Breast epithelium (tissue), 4 donors: ENCODE data around the gene PLCG2. TPM values are rescaled to one million over a fixed set of nuclear protein-coding genes. Genes with fewer than 3 reads are reported as not detected.

Experiments used
- DNase-seq, 2 donors: peaks; one replicate each; pipeline ENCODE4 v3.0.0-alpha.2; 2019; ENCODE audit warnings: low spot score in 2 of 2
- H3K27ac ChIP-seq, 2 donors: fragments of 200-600 bp; sonication (generic) in 1 of 2; one replicate each; pipeline ENCODE4 v1.5.1; 2016 to 2019; ENCODE audit warnings: mild to moderate bottlenecking in 1 of 2
- H3K27me3 ChIP-seq, 2 donors: fragments of 200-600 bp; sonication (generic) in 1 of 2; one replicate each; pipeline versions ENCODE4 v1.5.1 to v1.6.0; 2017 to 2019; ENCODE audit warnings: control low read depth in 1 of 2, mild to moderate bottlenecking in 1 of 2
- H3K36me3 ChIP-seq: fragments of 200-600 bp; one replicate; pipeline ENCODE4 v1.5.1; 2019
- H3K4me1 ChIP-seq, 2 donors: fragments of 200-600 bp; sonication (generic); one replicate each; pipeline ENCODE4 v1.5.1; 2016 to 2019; ENCODE audit warnings: control low read depth in 1 of 2
- H3K4me3 ChIP-seq, 3 donors: fragments of 200-600 bp; sonication (generic); 1 replicate in 2 of 3; 2 replicates in 1 of 3; pipeline ENCODE4 v1.5.1; 2016 to 2019; ENCODE audit warnings: mild to moderate bottlenecking in 3 of 3, moderate library complexity in 2 of 3
- H3K9me3 ChIP-seq, 2 donors: fragments of 200-600 bp; sonication (generic) in 1 of 2; one replicate each; pipeline ENCODE4 v1.5.1; 2016 to 2019; ENCODE audit warnings: control low read depth in 1 of 2
- POLR2A ChIP-seq: fragments of 450-650 bp; IDR thresholded peaks from one replicate; pipeline ENCODE4 v1.6.1; 2016; ENCODE audit warnings: antibody characterized with exemption, mild to moderate bottlenecking, moderate library complexity
- POLR2AphosphoS5 ChIP-seq, 3 donors: sonication (generic); formaldehyde crosslinking; IDR thresholded peaks; one replicate each; pipeline ENCODE4 v1.6.1; 2017; ENCODE audit warnings: antibody characterized with exemption in 3 of 3
- intact Hi-C: fragments of 100-400 bp; cut with DNase I; formaldehyde crosslinking; loops from one replicate; pipeline ENCODE4 v1.15.1; 2023; ENCODE audit warnings: low total_unique reads
- total RNA-seq, 3 donors: library from RNA; depleted of rRNA; stranded (reverse); fragments of >200 nt; gene quantifications; one replicate each; pipeline ENCODE4 v1.1.0, GENCODE V29; 2016
- TF ChIP-seq, protein P1 (sequence below), 3 donors: fragments of 450-650 bp; IDR thresholded peaks; one replicate each; pipeline ENCODE4 v1.5.1; 2016 to 2017; ENCODE audit warnings: antibody characterized with exemption in 3 of 3, mild to moderate bottlenecking in 3 of 3, moderate library complexity in 3 of 3

Gene PLCG2
- total RNA-seq, 3 donors from 2014 or later, result 14.6 to 24.6 (median 24.3) TPM

DNA sequence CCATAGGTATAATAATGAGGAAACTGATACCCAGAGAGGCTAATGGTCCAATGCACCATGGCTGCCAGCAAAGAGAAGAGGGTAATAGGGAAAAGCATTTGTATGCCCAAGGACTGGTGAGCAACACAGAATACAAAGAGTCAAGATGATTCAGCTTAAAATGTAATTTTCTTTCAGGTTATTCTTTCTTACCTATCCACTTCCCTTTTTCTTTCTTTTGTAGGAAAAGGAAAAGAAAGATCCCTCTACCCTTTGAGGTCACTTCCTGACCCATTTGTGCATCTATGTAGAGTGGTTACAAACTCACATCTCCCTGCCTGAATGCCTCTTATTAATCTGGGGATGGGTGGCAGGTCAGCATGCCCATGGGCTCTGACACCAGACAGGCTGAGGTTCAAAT lies 3.5 kb upstream of the PLCG2 start:
- H3K4me3 ChIP-seq, result no peak overlapping the region
- intact Hi-C loops, result no loop called here
- no peaks in the 10 kb centered on the region for H3K27me3 ChIP-seq

DNA sequence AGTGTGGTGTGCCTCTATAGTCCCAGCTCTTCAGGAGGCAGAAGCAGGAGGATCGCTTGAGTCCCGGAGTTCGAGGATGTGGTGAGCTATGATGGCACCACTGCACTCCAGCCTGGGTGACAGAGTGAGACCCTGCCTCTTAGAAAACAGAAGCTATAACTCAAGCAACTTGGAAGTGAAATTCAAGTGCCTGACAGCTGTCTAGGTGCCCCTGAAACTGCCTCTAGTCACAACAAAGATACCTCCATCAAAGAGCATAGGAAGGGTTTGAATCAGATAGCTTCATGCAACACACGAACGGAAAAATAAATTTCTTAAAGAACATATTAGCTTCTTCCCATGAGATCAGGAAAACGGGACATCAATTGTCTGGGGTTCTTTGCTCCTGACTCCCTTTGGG lies 860 bp upstream of the PLCG2 start:
- intact Hi-C loops, result no loop called here
- Histone ChIP-seq H3K27ac (no peak overlapping the region), H3K27me3 (no peaks in the 10 kb centered on the region), H3K4me1 (no peaks in the 10 kb centered on the region), H3K4me3 (peak overlapping the region in 1 of 3 donors; percentile 86), H3K9me3 (no peaks in the 10 kb centered on the region), H3K36me3 (no peaks in the 10 kb centered on the region)
- TF ChIP-seq POLR2AphosphoS5 (IDR thresholded peaks at IDR 0.05) (no peak), POLR2A (no peak)
- TF ChIP-seq, protein P1, sequence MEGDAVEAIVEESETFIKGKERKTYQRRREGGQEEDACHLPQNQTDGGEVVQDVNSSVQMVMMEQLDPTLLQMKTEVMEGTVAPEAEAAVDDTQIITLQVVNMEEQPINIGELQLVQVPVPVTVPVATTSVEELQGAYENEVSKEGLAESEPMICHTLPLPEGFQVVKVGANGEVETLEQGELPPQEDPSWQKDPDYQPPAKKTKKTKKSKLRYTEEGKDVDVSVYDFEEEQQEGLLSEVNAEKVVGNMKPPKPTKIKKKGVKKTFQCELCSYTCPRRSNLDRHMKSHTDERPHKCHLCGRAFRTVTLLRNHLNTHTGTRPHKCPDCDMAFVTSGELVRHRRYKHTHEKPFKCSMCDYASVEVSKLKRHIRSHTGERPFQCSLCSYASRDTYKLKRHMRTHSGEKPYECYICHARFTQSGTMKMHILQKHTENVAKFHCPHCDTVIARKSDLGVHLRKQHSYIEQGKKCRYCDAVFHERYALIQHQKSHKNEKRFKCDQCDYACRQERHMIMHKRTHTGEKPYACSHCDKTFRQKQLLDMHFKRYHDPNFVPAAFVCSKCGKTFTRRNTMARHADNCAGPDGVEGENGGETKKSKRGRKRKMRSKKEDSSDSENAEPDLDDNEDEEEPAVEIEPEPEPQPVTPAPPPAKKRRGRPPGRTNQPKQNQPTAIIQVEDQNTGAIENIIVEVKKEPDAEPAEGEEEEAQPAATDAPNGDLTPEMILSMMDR (IDR thresholded peaks at IDR 0.05), result no peak
- DNase-seq, result no peak

More for the DNA sequence above, 3.5 kb upstream of the PLCG2 start:
- Histone ChIP-seq H3K4me1 (no peaks in the 10 kb centered on the region), H3K27ac (no peak overlapping the region), H3K36me3 (no peaks in the 10 kb centered on the region), H3K9me3 (no peaks in the 10 kb centered on the region)
- DNase-seq, result no peak
- TF ChIP-seq, protein P1 (IDR thresholded peaks at IDR 0.05), result no peak
- TF ChIP-seq POLR2A, result no peak
- no peak for TF ChIP-seq POLR2AphosphoS5 (IDR thresholded peaks at IDR 0.05)

DNA sequence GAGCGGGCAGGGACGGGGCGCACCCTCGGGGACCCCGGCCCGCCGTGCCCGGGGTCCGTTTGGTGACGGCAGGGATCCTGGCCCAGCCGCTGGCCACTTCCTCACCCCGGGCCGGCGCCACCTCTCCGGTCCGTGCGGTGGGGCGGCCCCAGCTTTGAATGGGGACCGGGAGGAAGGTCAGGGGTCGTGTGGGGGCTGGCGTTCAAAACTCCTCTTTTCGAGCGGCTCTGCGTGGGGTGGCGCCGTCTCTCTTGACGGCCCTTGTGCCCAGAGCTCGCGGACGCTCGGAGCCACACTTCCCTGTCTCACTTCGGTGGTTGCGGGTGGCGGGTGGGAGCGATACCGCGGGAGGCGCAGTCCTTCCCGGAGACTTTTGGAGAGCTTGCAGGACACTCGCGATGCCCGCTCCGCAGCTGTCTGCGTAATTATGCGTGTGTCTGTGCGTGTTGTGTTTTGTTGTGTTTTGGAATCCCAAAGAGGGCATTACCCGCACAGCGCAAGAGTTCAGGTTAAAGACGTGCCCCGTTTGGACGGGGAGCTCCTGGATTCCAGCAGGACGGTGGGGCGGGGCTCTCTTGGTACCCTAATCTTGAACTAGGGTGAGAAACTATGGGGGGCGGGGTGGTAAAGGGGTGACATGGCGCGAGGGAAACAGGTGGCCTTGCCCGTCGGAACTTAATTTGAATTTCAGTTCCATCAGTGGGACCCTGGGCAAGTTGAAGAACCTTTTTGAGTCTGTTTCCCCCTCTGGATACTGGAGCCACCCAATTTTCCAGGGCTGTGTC lies 637 bp downstream of the PLCG2 start:
- Histone ChIP-seq H3K4me1 (no peaks in the 10 kb centered on the region), H3K36me3 (no peaks in the 10 kb centered on the region), H3K9me3 (no peaks in the 10 kb centered on the region), H3K4me3 (peak overlapping the region; percentile 63 to 86 (median 80)), H3K27ac (peak overlapping the region; percentile 71 to 84), H3K27me3 (no peaks in the 10 kb centered on the region)
- DNase-seq, result no peak
- intact Hi-C loops, result no loop called here
- TF ChIP-seq POLR2AphosphoS5 (IDR thresholded peaks at IDR 0.05) (no peak), POLR2A (no peak)
- TF ChIP-seq, protein P1 (IDR thresholded peaks at IDR 0.05), result no peak

DNA sequence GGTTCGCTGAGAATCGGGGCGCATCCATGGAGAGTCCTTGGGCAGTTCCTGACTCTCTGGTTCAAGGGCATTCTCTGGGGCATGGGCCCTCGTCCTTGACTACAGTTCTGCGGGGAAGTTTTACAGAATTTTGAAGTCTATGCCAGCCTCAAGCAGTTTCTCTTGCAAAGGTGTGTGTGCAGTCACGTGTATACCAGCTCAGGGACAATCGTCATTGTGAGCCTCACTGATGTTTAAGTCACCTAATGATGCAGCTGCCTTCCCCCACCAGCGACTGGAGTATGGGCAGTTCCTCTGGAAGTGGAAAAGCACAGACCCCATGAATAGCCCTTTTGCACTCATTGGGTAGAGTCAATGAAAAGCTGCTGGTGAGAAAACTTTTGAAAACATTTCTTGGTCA lies 1.3 kb downstream of the PLCG2 start:
- Histone ChIP-seq H3K27ac (no peak overlapping the region), H3K4me1 (no peaks in the 10 kb centered on the region), H3K27me3 (no peaks in the 10 kb centered on the region), H3K4me3 (peak overlapping the region; percentile 63 to 86 (median 80)), H3K9me3 (no peaks in the 10 kb centered on the region), H3K36me3 (no peaks in the 10 kb centered on the region)
- TF ChIP-seq POLR2A, result no peak
- intact Hi-C loops, result no loop called here
- DNase-seq, result no peak

GRCh38 chr16:81782236-81782635 lies 3.1 kb downstream of the PLCG2 start:
- Histone ChIP-seq H3K4me3 (no peak overlapping the region), H3K9me3 (no peaks in the 10 kb centered on the region), H3K36me3 (no peaks in the 10 kb centered on the region), H3K4me1 (no peaks in the 10 kb centered on the region), H3K27me3 (no peaks in the 10 kb centered on the region), H3K27ac (no peak overlapping the region)
- intact Hi-C loops, result no loop called here
- no peak for DNase-seq
- TF ChIP-seq POLR2AphosphoS5 (IDR thresholded peaks at IDR 0.05) (no peak), POLR2A (no peak)
- TF ChIP-seq, protein P1 (IDR thresholded peaks at IDR 0.05), result no peak
